ENCODE measurements around the gene ITPR1. TPM values are rescaled to one million over a fixed set of nuclear protein-coding genes. Genes with fewer than 3 reads are reported as not detected.

Gene ITPR1
- total and polyA plus RNA-seq, 5 donors from 2014 or later, result 6.9 to 97.5 (median 9.5) TPM

DNA sequence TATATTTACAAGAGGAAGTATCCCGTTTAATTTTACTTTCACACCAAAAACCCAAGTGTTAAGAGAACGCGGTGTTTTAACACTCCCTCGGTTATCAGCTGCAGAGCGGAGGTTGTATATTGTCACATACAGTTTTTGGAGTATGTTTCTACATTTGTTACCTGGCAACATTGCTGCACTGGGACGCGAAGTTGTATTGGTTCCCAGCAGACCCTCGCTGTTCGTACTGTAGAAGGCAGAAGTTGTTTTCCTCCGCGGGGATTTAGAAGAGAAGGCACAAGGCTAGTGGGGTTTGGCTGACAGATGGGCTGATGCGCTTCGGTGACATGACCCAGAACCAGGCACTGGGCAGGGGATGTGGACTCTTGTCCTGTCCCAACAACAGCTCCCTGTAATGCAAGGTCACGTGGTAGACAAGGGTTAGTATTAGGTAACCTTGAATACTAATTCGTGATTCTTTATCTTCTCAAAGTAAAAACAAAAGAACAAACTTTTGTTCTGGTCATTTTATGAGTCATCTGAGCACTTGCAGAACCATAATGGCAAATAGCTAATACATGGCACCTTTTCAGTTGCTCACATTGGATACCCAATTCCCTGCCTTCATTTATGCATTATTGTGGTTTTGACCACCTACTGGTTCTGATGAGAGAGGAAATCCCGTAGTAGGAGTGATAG lies 255.7 kb downstream of the ITPR1 start:
- no peak for DNase-seq
- no peak overlapping the region for H3K4me3 ChIP-seq (ENCODE audit: low read depth, low read length)
- no peaks in the 10 kb centered on the region for H3K9me3 ChIP-seq (ENCODE audit: control insufficient read depth in 2 of 2, low read length in 2 of 2)
- peaks cover 6 to 24% (median 17%) of the 10 kb centered on the region in 4 donors for H3K4me1 Mint-ChIP-seq
- H3K9me3 Mint-ChIP-seq, result peaks cover 0 to 2% (median 0%) of the 10 kb centered on the region in 7 donors
- peaks cover 5% of the 10 kb centered on the region for H3K27me3 Mint-ChIP-seq
- H3K36me3 ChIP-seq (ENCODE audit: control insufficient read depth, insufficient read depth, low read length), result peaks cover 12% of the 10 kb centered on the region
- H3K4me1 ChIP-seq (ENCODE audit: control insufficient read depth, insufficient read depth, low read length, poor library complexity, severe bottlenecking), result no peaks in the 10 kb centered on the region
- H3K27ac Mint-ChIP-seq, result no peak overlapping the region
- H3K27me3 ChIP-seq (ENCODE audit: control insufficient read depth, insufficient read depth, low read length), result no peaks in the 10 kb centered on the region
- no peak for ATAC-seq (ENCODE audit: low read depth in 2 of 2)
- H3K36me3 Mint-ChIP-seq, result peaks cover 50% of the 10 kb centered on the region
- H3K27ac ChIP-seq (ENCODE audit: insufficient read depth, low read length, poor library complexity, severe bottlenecking), result no peak overlapping the region
- no peak overlapping the region for H3K4me3 Mint-ChIP-seq

DNA sequence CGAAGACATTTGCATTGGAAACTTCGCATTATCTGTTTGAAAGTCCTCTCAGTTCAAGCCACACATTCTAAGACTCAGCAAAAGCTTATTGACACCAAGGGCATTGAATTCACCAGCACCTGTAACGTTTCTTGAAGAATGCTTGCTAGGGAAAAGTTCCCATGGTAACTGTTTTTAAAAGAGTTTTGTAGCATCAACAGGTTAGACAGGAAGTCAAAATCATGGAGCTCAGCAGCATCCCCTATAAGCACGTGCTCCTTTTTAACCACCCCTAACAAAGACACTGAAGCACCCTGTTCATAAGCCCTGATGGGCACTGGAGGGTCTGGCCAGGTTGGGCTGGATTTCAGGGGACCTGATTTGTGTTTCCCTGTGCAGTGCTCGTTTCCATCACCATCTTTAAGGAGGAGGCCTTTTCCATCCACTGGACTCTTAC lies 256.4 kb downstream of the ITPR1 start:
- peak overlapping the region in 2 of 3 donors; percentile 4 to 35 for H3K27ac Mint-ChIP-seq
- Histone ChIP-seq H3K9me3 (ENCODE audit: control insufficient read depth in 2 of 2, low read length in 2 of 2) (no peaks in the 10 kb centered on the region), H3K4me1 (ENCODE audit: control insufficient read depth, insufficient read depth, low read length, poor library complexity, severe bottlenecking) (no peaks in the 10 kb centered on the region), H3K36me3 (ENCODE audit: control insufficient read depth, insufficient read depth, low read length) (peaks cover 18% of the 10 kb centered on the region), H3K27ac (ENCODE audit: insufficient read depth, low read length, poor library complexity, severe bottlenecking) (no peak overlapping the region), H3K27me3 (ENCODE audit: control insufficient read depth, insufficient read depth, low read length) (no peaks in the 10 kb centered on the region), H3K4me3 (ENCODE audit: low read depth, low read length) (no peak overlapping the region)
- no peak for ATAC-seq (ENCODE audit: low read depth in 2 of 2)
- peaks cover 52% of the 10 kb centered on the region for H3K36me3 Mint-ChIP-seq
- peaks cover 6 to 24% (median 17%) of the 10 kb centered on the region in 4 donors for H3K4me1 Mint-ChIP-seq
- H3K27me3 Mint-ChIP-seq, result peaks cover 5% of the 10 kb centered on the region
- no peak for DNase-seq
- peaks cover 0 to 2% (median 0%) of the 10 kb centered on the region in 7 donors for H3K9me3 Mint-ChIP-seq
- no peak overlapping the region for H3K4me3 Mint-ChIP-seq

- no peak overlapping the region for H3K4me3 ChIP-seq (ENCODE audit: low read depth, low read length)
- peaks cover 5% of the 10 kb centered on the region for H3K27me3 Mint-ChIP-seq
- H3K9me3 Mint-ChIP-seq, result peaks cover 0 to 2% (median 0%) of the 10 kb centered on the region in 7 donors
- H3K27me3 ChIP-seq (ENCODE audit: control insufficient read depth, insufficient read depth, low read length), result no peaks in the 10 kb centered on the region
- peak; percentile 2 to 25 (median 9) for DNase-seq
- H3K4me3 Mint-ChIP-seq, result no peak overlapping the region
- peaks cover 6 to 24% (median 17%) of the 10 kb centered on the region in 4 donors for H3K4me1 Mint-ChIP-seq
- H3K9me3 ChIP-seq (ENCODE audit: control insufficient read depth in 2 of 2, low read length in 2 of 2), result no peaks in the 10 kb centered on the region
- peak overlapping the region in 2 of 3 donors; percentile 4 to 11 for H3K27ac Mint-ChIP-seq
- H3K27ac ChIP-seq (ENCODE audit: insufficient read depth, low read length, poor library complexity, severe bottlenecking), result peak overlapping the region; percentile 19
- H3K4me1 ChIP-seq (ENCODE audit: control insufficient read depth, insufficient read depth, low read length, poor library complexity, severe bottlenecking), result no peaks in the 10 kb centered on the region
- H3K36me3 Mint-ChIP-seq, result peaks cover 54% of the 10 kb centered on the region
- H3K36me3 ChIP-seq (ENCODE audit: control insufficient read depth, insufficient read depth, low read length), result peaks cover 18% of the 10 kb centered on the region
- peak in 1 of 2 donors; percentile 46 for ATAC-seq (ENCODE audit: low read depth in 2 of 2)
Measured at GRCh38 chr3:4750306-4750968, 257.3 kb downstream of the ITPR1 start.

DNA sequence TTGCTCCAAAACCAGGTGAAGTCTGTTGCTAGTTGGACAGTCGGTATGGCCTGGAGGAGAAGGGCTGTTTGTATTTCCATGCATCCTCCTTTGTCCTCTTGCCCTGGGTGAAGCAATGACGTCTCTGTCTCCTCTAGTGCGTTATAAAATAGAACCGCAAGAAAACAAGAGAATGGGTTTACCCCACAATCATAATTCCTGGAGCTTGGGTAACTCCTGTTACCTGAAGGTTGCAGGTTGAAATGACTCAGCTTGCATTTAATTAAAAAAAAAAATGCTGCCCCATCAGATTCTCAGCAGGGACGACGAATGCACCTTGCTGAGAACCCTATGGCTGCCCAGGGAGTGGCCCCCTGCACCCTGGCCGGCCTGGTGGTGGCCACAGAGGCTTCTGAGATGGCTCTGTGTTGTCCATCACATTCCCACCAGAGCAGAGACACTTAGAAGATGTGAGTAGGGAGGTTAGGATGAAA lies 257.9 kb downstream of the ITPR1 start:
- H3K4me1 ChIP-seq (ENCODE audit: control insufficient read depth, insufficient read depth, low read length, poor library complexity, severe bottlenecking), result no peaks in the 10 kb centered on the region
- ATAC-seq (ENCODE audit: low read depth in 2 of 2) (no peak), DNase-seq (no peak)
- no peaks in the 10 kb centered on the region for H3K27me3 ChIP-seq (ENCODE audit: control insufficient read depth, insufficient read depth, low read length)
- H3K36me3 ChIP-seq (ENCODE audit: control insufficient read depth, insufficient read depth, low read length), result peaks cover 16% of the 10 kb centered on the region
- H3K4me3 Mint-ChIP-seq, result no peak overlapping the region
- H3K9me3 Mint-ChIP-seq, result peaks cover 0 to 2% (median 0%) of the 10 kb centered on the region in 7 donors
- H3K36me3 Mint-ChIP-seq, result peaks cover 56% of the 10 kb centered on the region
- H3K27ac ChIP-seq (ENCODE audit: insufficient read depth, low read length, poor library complexity, severe bottlenecking), result no peak overlapping the region
- H3K4me3 ChIP-seq (ENCODE audit: low read depth, low read length), result no peak overlapping the region
- H3K9me3 ChIP-seq (ENCODE audit: control insufficient read depth in 2 of 2, low read length in 2 of 2), result no peaks in the 10 kb centered on the region
- H3K27ac Mint-ChIP-seq, result peak overlapping the region; percentile 4 to 83 (median 11)
- H3K4me1 Mint-ChIP-seq, result peaks cover 6 to 27% (median 16%) of the 10 kb centered on the region in 4 donors
- peaks cover 5% of the 10 kb centered on the region for H3K27me3 Mint-ChIP-seq

DNA sequence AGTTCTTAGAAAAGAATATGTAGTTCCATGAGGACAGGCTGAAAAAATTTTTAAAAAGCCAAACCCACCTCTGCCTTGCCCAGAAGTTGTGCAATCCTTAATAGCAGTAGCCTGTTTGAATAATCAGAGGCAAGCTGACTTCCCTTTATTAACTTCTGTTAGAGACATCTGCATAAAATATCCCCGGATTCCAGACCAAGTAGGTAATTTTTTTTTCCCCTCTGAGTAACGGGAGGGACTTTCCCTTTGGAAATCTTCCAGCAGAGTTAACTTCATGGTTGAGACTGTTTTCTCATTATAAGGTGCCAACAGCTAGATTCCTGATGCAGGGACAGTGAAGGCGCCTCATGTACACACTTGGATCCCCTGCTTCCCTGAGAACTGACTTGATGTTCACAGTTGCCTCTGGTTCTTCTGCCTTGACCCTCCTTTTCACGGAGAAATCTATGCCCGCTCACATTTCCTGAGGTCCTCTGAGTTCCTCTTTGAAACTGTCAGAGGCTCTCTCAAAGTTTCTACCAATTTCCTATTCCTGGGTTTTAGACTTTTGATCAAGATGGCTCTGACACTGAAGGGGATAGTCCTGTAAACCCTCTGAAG lies 258.5 kb downstream of the ITPR1 start:
- peaks cover 5% of the 10 kb centered on the region for H3K27me3 Mint-ChIP-seq
- Histone ChIP-seq H3K27me3 (ENCODE audit: control insufficient read depth, insufficient read depth, low read length) (no peaks in the 10 kb centered on the region), H3K4me3 (ENCODE audit: low read depth, low read length) (no peak overlapping the region), H3K36me3 (ENCODE audit: control insufficient read depth, insufficient read depth, low read length) (peaks cover 16% of the 10 kb centered on the region), H3K4me1 (ENCODE audit: control insufficient read depth, insufficient read depth, low read length, poor library complexity, severe bottlenecking) (no peaks in the 10 kb centered on the region), H3K27ac (ENCODE audit: insufficient read depth, low read length, poor library complexity, severe bottlenecking) (no peak overlapping the region), H3K9me3 (ENCODE audit: control insufficient read depth in 2 of 2, low read length in 2 of 2) (no peaks in the 10 kb centered on the region)
- peak overlapping the region in 1 of 3 donors; percentile 4 for H3K27ac Mint-ChIP-seq
- ATAC-seq (ENCODE audit: low read depth in 2 of 2) (no peak), DNase-seq (no peak)
- H3K4me1 Mint-ChIP-seq, result peaks cover 6 to 27% (median 16%) of the 10 kb centered on the region in 4 donors
- H3K4me3 Mint-ChIP-seq, result no peak overlapping the region
- peaks cover 54% of the 10 kb centered on the region for H3K36me3 Mint-ChIP-seq
- H3K9me3 Mint-ChIP-seq, result peaks cover 0 to 2% (median 0%) of the 10 kb centered on the region in 7 donors

DNA sequence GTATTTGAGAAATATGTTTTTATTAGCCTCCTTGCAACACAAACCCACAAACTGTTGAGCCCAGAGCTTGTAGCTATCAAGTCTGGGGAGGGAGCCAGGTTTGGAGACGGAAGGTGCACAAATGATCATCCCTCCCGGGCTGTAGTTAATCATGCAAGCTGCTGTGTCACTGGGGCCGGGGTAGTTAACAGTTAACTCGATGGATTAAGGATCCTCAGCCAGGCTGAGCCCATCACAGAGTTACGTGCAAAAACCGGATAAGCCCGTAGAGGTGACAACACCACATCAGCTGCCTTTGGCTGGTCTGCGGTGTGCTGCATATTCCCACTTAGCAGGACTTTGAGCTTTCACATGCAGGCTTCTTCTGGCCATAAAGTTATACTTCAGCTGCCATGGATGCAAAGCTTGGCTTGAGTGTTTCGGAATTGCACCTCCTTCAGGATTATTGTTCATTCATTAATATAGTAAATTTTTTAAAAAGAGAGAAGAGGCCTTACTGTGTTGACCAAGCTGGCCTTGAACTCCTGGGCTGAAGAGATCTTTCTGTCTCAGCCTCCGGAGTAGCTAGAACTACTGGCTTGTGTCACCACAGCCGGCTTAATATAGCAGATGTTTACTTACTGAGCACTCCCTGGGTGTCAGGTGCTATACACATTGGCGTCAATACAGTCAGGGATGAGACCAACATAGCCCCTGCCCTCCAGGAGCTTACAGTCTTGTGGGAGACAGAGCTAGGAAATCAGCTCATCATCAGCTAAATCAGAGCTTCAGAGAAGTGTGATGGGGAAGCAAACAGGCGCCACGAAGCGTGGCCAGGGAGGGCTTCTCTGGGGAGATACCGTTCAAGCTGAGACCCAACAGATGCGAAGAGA lies 259.3 kb downstream of the ITPR1 start:
- H3K9me3 ChIP-seq (ENCODE audit: control insufficient read depth in 2 of 2, low read length in 2 of 2), result no peaks in the 10 kb centered on the region
- no peaks in the 10 kb centered on the region for H3K27me3 ChIP-seq (ENCODE audit: control insufficient read depth, insufficient read depth, low read length)
- H3K4me1 Mint-ChIP-seq, result peaks cover 6 to 27% (median 14%) of the 10 kb centered on the region in 4 donors
- H3K27ac Mint-ChIP-seq, result peak overlapping the region in 1 of 3 donors; percentile 87
- peaks cover 54% of the 10 kb centered on the region for H3K36me3 Mint-ChIP-seq
- DNase-seq (no peak), ATAC-seq (ENCODE audit: low read depth in 2 of 2) (no peak)
- H3K36me3 ChIP-seq (ENCODE audit: control insufficient read depth, insufficient read depth, low read length), result peaks cover 16% of the 10 kb centered on the region
- H3K9me3 Mint-ChIP-seq, result peaks cover 0 to 2% (median 0%) of the 10 kb centered on the region in 7 donors
- H3K4me3 ChIP-seq (ENCODE audit: low read depth, low read length), result no peak overlapping the region
- no peaks in the 10 kb centered on the region for H3K4me1 ChIP-seq (ENCODE audit: control insufficient read depth, insufficient read depth, low read length, poor library complexity, severe bottlenecking)
- no peak overlapping the region for H3K4me3 Mint-ChIP-seq
- H3K27ac ChIP-seq (ENCODE audit: insufficient read depth, low read length, poor library complexity, severe bottlenecking), result no peak overlapping the region
- H3K27me3 Mint-ChIP-seq, result peaks cover 5% of the 10 kb centered on the region

GRCh38 chr3:4753073-4753691 lies 260.0 kb downstream of the ITPR1 start:
- Mint-ChIP-seq H3K4me3 (no peak overlapping the region), H3K27me3 (peaks cover 5% of the 10 kb centered on the region), H3K4me1 (peaks cover 6 to 27% (median 14%) of the 10 kb centered on the region in 4 donors), H3K9me3 (peaks cover 0 to 2% (median 0%) of the 10 kb centered on the region in 7 donors), H3K36me3 (peaks cover 59% of the 10 kb centered on the region), H3K27ac (peak overlapping the region in 1 of 3 donors; percentile 87)
- Histone ChIP-seq H3K4me1 (ENCODE audit: control insufficient read depth, insufficient read depth, low read length, poor library complexity, severe bottlenecking) (no peaks in the 10 kb centered on the region), H3K9me3 (ENCODE audit: control insufficient read depth in 2 of 2, low read length in 2 of 2) (no peaks in the 10 kb centered on the region), H3K36me3 (ENCODE audit: control insufficient read depth, insufficient read depth, low read length) (peaks cover 16% of the 10 kb centered on the region), H3K27ac (ENCODE audit: insufficient read depth, low read length, poor library complexity, severe bottlenecking) (no peak overlapping the region), H3K4me3 (ENCODE audit: low read depth, low read length) (no peak overlapping the region), H3K27me3 (ENCODE audit: control insufficient read depth, insufficient read depth, low read length) (no peaks in the 10 kb centered on the region)
- DNase-seq (no peak), ATAC-seq (ENCODE audit: low read depth in 2 of 2) (no peak)
